Coronary artery (tissue), 2 donors: ENCODE data around the gene MCRS1.
"Not testable (repeated sequence)": the region's sequence is repeated elsewhere in the genome, so short reads cannot be mapped to it uniquely, and the experiment has no call there.

Experiments used
- DNase-seq: peaks from one replicate; pipeline ENCODE4 v3.0.0-alpha.2; 2017; ENCODE audit warnings: low spot score
- H3K27ac ChIP-seq, 2 donors: fragments of 200-600 bp; sonication (generic); one replicate each; pipeline ENCODE4 v1.5.1; 2016 to 2019
- H3K4me3 ChIP-seq: fragments of 200-600 bp; sonication (generic); 2 replicates; pipeline ENCODE4 v1.5.1; 2016; ENCODE audit warnings: mild to moderate bottlenecking, moderate library complexity
- CTCF ChIP-seq: fragments of 200-600 bp; sonication (generic); IDR thresholded peaks from one replicate; pipeline ENCODE4 v1.5.1; 2019; ENCODE audit warnings: antibody characterized with exemption

The MCRS1 gene

GRCh38 chr12:49609059-49609874 is 41.3 kb upstream of the MCRS1 start:
- no peak for DNase-seq
- Histone ChIP-seq H3K27ac (no peak overlapping the region), H3K4me3 (no peak overlapping the region)
- no peak for TF ChIP-seq CTCF

- not testable (repeated sequence) for DNase-seq, H3K27ac ChIP-seq, H3K4me3 ChIP-seq
Observed at GRCh38 chr12:49605539-49605938, 37.6 kb upstream of the MCRS1 start, which contains the start of gene FAM186B. Gene FAM186B, minus strand, starts transcription at chr12:49605639. Its CDS starts 162 bp downstream, at chr12:49605477.

GRCh38 chr12:49604856-49605255 is 36.9 kb upstream of the MCRS1 start:
- Histone ChIP-seq H3K4me3 (no peak overlapping the region), H3K27ac (no peak overlapping the region)
- no peak for TF ChIP-seq CTCF
- no peak for DNase-seq

GRCh38 chr12:49603721-49604120 is 35.8 kb upstream of the MCRS1 start:
- H3K27ac ChIP-seq: no peak overlapping the region
- H3K4me3 ChIP-seq: no peak overlapping the region
- no peak for TF ChIP-seq CTCF
- DNase-seq: no peak

GRCh38 chr12:49599961-49600360 is 32.0 kb upstream of the MCRS1 start:
- H3K27ac ChIP-seq: no peak overlapping the region
- no peak overlapping the region for H3K4me3 ChIP-seq
- TF ChIP-seq CTCF: no peak
- DNase-seq: no peak

- Histone ChIP-seq H3K27ac (no peak overlapping the region), H3K4me3 (no peak overlapping the region)
- DNase-seq: no peak
- TF ChIP-seq CTCF: no peak
Observed at GRCh38 chr12:49598527-49598926, 30.6 kb upstream of the MCRS1 start.

GRCh38 chr12:49588721-49589516 is 21.0 kb upstream of the MCRS1 start:
- Histone ChIP-seq H3K27ac (no peak overlapping the region), H3K4me3 (no peak overlapping the region)
- no peak for DNase-seq
- no peak for TF ChIP-seq CTCF
